IMR-90 (cell line): ENCODE measurements around the gene DPP10. TPM values are rescaled to one million over a fixed set of nuclear protein-coding genes. Genes with fewer than 3 reads are reported as not detected.

ENCODE experiments used
- ATAC-seq: fragments of 200-7000 bp; cut with Tn5 transposase; 2 replicates; pipeline ENCODE4 v1.9.1; 2020; ENCODE audit warnings: low read depth, mild to moderate bottlenecking, moderate library complexity
- BruUV-seq: library from RNA; stranded (reverse); fragments of 400-500 nt; replicated peaks from 2 replicates; lab custom pipeline; 2021; lab: Mats Ljungman, UMichigan
- CTCF ChIA-PET: fragments of 300-600 bp; formaldehyde crosslinking; extraction: SDS; loops from one replicate; lab custom pipeline; 2021; ENCODE audit warnings: antibody characterized with exemption; lab: Yijun Ruan, JAX
- POLR2A ChIA-PET: fragments of 300-600 bp; sonication (Branson Sonifier 250); formaldehyde crosslinking; loops from one replicate; lab custom pipeline; 2022; ENCODE audit warnings: antibody characterized with exemption; ENCODE audit not compliant: unreplicated experiment; lab: Charles Lee
- DNase-seq: peaks from one replicate; pipeline ENCODE4 v3.0.0; 2013
- H2AFZ ChIP-seq: replicated peaks from 2 replicates; pipeline ENCODE3; 2013; ENCODE audit warnings: low read length, mild to moderate bottlenecking; ENCODE audit not compliant: poor library complexity
- H2AK5ac ChIP-seq: 2 replicates; pipeline ENCODE4 v1.6.1; 2013; ENCODE audit warnings: low read depth, low read length, inconsistent platforms
- H2AK9ac ChIP-seq: replicated peaks from 2 replicates; pipeline ENCODE3; 2013; ENCODE audit warnings: mild to moderate bottlenecking, low read depth, low read length, moderate library complexity; ENCODE audit not compliant: poor library complexity
- H2BK120ac ChIP-seq: 2 replicates; pipeline ENCODE4 v1.6.1; 2013; ENCODE audit warnings: low read depth, low read length, inconsistent platforms
- H2BK15ac ChIP-seq: 3 replicates; pipeline ENCODE4 v1.6.1; 2013; ENCODE audit warnings: low read depth, low read length, inconsistent platforms
- H2BK20ac ChIP-seq: 2 replicates; pipeline ENCODE4 v1.6.1; 2013; ENCODE audit warnings: low read depth, mild to moderate bottlenecking, inconsistent platforms, low read length, moderate library complexity
- H2BK5ac ChIP-seq: 2 replicates; pipeline ENCODE4 v1.6.1; 2013; ENCODE audit warnings: mild to moderate bottlenecking, low read depth, low read length, inconsistent platforms; ENCODE audit not compliant: poor library complexity, severe bottlenecking
- H3K14ac ChIP-seq: replicated peaks from 2 replicates; pipeline ENCODE4 v1.6.1; 2013; ENCODE audit warnings: low read depth, low read length, inconsistent platforms
- H3K18ac ChIP-seq: 2 replicates; pipeline ENCODE4 v1.6.1; 2013; ENCODE audit warnings: low read depth, low read length, control low read depth
- H3K23ac ChIP-seq: 2 replicates; pipeline ENCODE4 v1.6.1; 2013; ENCODE audit warnings: low read depth, low read length, inconsistent platforms
- H3K27ac ChIP-seq: 2 replicates; pipeline ENCODE4 v1.5.1; 2013; ENCODE audit warnings: mild to moderate bottlenecking, control low read depth, low read length; ENCODE audit not compliant: insufficient read depth
- H3K27me3 ChIP-seq: 2 replicates; pipeline ENCODE4 v1.6.1; 2013; ENCODE audit warnings: low read length; ENCODE audit not compliant: control insufficient read depth, insufficient read depth
- H3K36me3 ChIP-seq: 2 replicates; pipeline ENCODE4 v1.6.1; 2013; ENCODE audit warnings: low read length, mixed read lengths; ENCODE audit not compliant: control insufficient read depth, insufficient read depth
- H3K4ac ChIP-seq: 2 replicates; pipeline ENCODE4 v1.6.1; 2013; ENCODE audit warnings: low read depth, low read length, inconsistent platforms
- H3K4me1 ChIP-seq: 2 replicates; pipeline ENCODE4 v1.6.1; 2013; ENCODE audit warnings: low read length, mixed read lengths; ENCODE audit not compliant: control insufficient read depth, insufficient read depth
- H3K4me2 ChIP-seq: 2 replicates; pipeline ENCODE4 v1.6.1; 2013; ENCODE audit warnings: low read depth, mild to moderate bottlenecking, control low read depth, low read length, moderate library complexity
- H3K4me3 ChIP-seq: 2 replicates; pipeline ENCODE4 v1.5.1; 2013; ENCODE audit warnings: low read depth, mild to moderate bottlenecking, control low read depth, low read length, moderate library complexity; ENCODE audit not compliant: insufficient read depth
- H3K56ac ChIP-seq: 2 replicates; pipeline ENCODE4 v1.6.1; 2013; ENCODE audit warnings: low read length, inconsistent platforms; ENCODE audit not compliant: insufficient read depth; ENCODE audit errors: extremely low read depth
- H3K79me1 ChIP-seq, 2 experiments: 2 replicates each; pipeline ENCODE4 v1.6.1; 2013; ENCODE audit warnings: low read length in 2 of 2, inconsistent platforms in 1 of 2, low read depth in 1 of 2
- H3K9ac ChIP-seq: 2 replicates; pipeline ENCODE4 v1.6.1; 2013; ENCODE audit warnings: low read depth, low read length, control low read depth
- H3K9me1 ChIP-seq: 2 replicates; pipeline ENCODE4 v1.6.1; 2013; ENCODE audit warnings: low read length, inconsistent platforms; ENCODE audit not compliant: insufficient read depth
- H3K9me3 ChIP-seq: 2 replicates; pipeline ENCODE4 v1.6.1; 2013; ENCODE audit warnings: low read length; ENCODE audit not compliant: control insufficient read depth, insufficient read depth
- H4K20me1 ChIP-seq: 2 replicates; pipeline ENCODE4 v1.6.1; 2013; ENCODE audit warnings: low read length, inconsistent platforms; ENCODE audit not compliant: insufficient read depth
- H4K5ac ChIP-seq: 2 replicates; pipeline ENCODE4 v1.6.1; 2013; ENCODE audit warnings: mild to moderate bottlenecking, low read depth, low read length, control low read depth
- H4K8ac ChIP-seq, 2 experiments: 2 replicates each; pipeline ENCODE4 v1.6.1; 2013; ENCODE audit warnings: low read depth in 2 of 2, low read length in 2 of 2, control low read depth in 1 of 2, inconsistent platforms in 1 of 2
- H4K91ac ChIP-seq: 2 replicates; pipeline ENCODE4 v1.6.1; 2013; ENCODE audit warnings: low read depth, low read length, inconsistent platforms; ENCODE audit not compliant: insufficient read depth
- BHLHE40 ChIP-seq: fragments of 150-350 bp; IDR thresholded peaks from 2 replicates; pipeline ENCODE4 v1.6.1; 2016; ENCODE audit warnings: mild to moderate bottlenecking, low read depth, low read length
- CEBPB ChIP-seq: IDR thresholded peaks from 2 replicates; pipeline ENCODE4 v1.6.1; 2012; ENCODE audit warnings: low read depth, low read length, improper control_type of control experiment
- CHD1 ChIP-seq: IDR thresholded peaks from 2 replicates; pipeline ENCODE4 v1.6.1; 2012; ENCODE audit warnings: low read depth, low read length, improper control_type of control experiment
- CTCF ChIP-seq: conservative IDR thresholded peaks from 2 replicates; pipeline ENCODE4 v1.5.1; 2012; ENCODE audit warnings: mild to moderate bottlenecking, low read depth, low read length, improper control_type of control experiment
- ELK1 ChIP-seq: fragments of 150-350 bp; IDR thresholded peaks from 2 replicates; pipeline ENCODE4 v1.6.1; 2016; ENCODE audit warnings: low read depth, mild to moderate bottlenecking, low read length, moderate library complexity, borderline replicate concordance
- FOS ChIP-seq: fragments of 150-350 bp; IDR thresholded peaks from 2 replicates; pipeline ENCODE4 v1.6.1; 2016; ENCODE audit warnings: low read depth, low read length
- MAFK ChIP-seq: IDR thresholded peaks from 2 replicates; pipeline ENCODE4 v1.6.1; 2012; ENCODE audit warnings: low read depth, low read length, improper control_type of control experiment
- MAZ ChIP-seq: IDR thresholded peaks from 2 replicates; pipeline ENCODE4 v1.6.1; 2012; ENCODE audit warnings: low read depth, mild to moderate bottlenecking, low read length, improper control_type of control experiment, moderate library complexity, borderline replicate concordance
- MXI1 ChIP-seq: IDR thresholded peaks from 2 replicates; pipeline ENCODE4 v1.6.1; 2012; ENCODE audit warnings: low read depth, mild to moderate bottlenecking, low read length, moderate library complexity, borderline replicate concordance
- NFE2L2 ChIP-seq: fragments of 150-350 bp; IDR thresholded peaks from 2 replicates; pipeline ENCODE4 v1.6.1; 2016; ENCODE audit warnings: low read depth, mild to moderate bottlenecking, low read length
- POLR2A ChIP-seq: IDR thresholded peaks from 2 replicates; pipeline ENCODE4 v1.6.1; 2012; ENCODE audit warnings: mild to moderate bottlenecking, low read depth, low read length
- RAD21 ChIP-seq: IDR thresholded peaks from 2 replicates; pipeline ENCODE4 v1.6.1; 2012; ENCODE audit warnings: low read length, improper control_type of control experiment
- RCOR1 ChIP-seq: IDR thresholded peaks from 2 replicates; pipeline ENCODE4 v1.6.1; 2012; ENCODE audit warnings: mild to moderate bottlenecking, low read length, improper control_type of control experiment; ENCODE audit not compliant: insufficient replicate concordance
- RFX5 ChIP-seq: IDR thresholded peaks from 2 replicates; pipeline ENCODE4 v1.8.0; 2012; ENCODE audit warnings: low read depth, mild to moderate bottlenecking, low read length, moderate library complexity
- SMC3 ChIP-seq: fragments of 150-350 bp; IDR thresholded peaks from 2 replicates; pipeline ENCODE4 v1.6.1; 2016; ENCODE audit warnings: low read depth, mild to moderate bottlenecking, antibody characterized with exemption, low read length, moderate library complexity
- USF2 ChIP-seq: fragments of 150-350 bp; IDR thresholded peaks from 2 replicates; pipeline ENCODE4 v1.6.1; 2017; ENCODE audit warnings: mild to moderate bottlenecking, antibody characterized with exemption, low read length, low read depth
- WGBS, 2 experiments: methylation state at CpG; one replicate each; pipeline versions ENCODE4 v1.1.5 to v1.1.7; 2013; ENCODE audit warnings: missing lambda C conversion rate in 2 of 2; ENCODE audit not compliant: insufficient read length in 1 of 2; ENCODE audit errors: extremely low coverage in 2 of 2; 5-methylcytosine and 5-hydroxymethylcytosine counted together
- dilution Hi-C: fragments of 300-500 bp; cut with HindIII; formaldehyde crosslinking; loops from one replicate; pipeline ENCODE4 v1.14.3; 2018; ENCODE audit warnings: low sequenced_read_pairs; ENCODE audit not compliant: unreplicated experiment
- in situ Hi-C: fragments of 300-500 bp; cut with MboI; formaldehyde crosslinking; loops from 3 replicates; pipeline ENCODE4 v1.14.3; 2019; ENCODE audit warnings: low sequenced_read_pairs, inconsistent platforms, mixed read lengths
- intact Hi-C: fragments of 100-400 bp; cut with micrococcal nuclease; formaldehyde crosslinking; loops from 2 replicates; pipeline ENCODE4 v1.10.0; 2022
- polyA plus RNA-seq, 3 experiments: library from polyadenylated mRNA; depleted of rRNA; stranded (reverse); fragments of >200 nt; gene quantifications; 2 replicates each; pipeline ENCODE4 v1.2.3, GENCODE V29; 2012; ENCODE audit warnings: low replicate concordance in 1 of 3
- total RNA-seq: library from RNA; depleted of rRNA; stranded (reverse); fragments of >200 nt; gene quantifications from 2 replicates; pipeline ENCODE4 v1.2.3, GENCODE V29; 2012

DPP10 gene
- total and polyA plus RNA-seq, 2 of the 4 experiments (the other 2 are of a cell fraction) = not detected

DNA sequence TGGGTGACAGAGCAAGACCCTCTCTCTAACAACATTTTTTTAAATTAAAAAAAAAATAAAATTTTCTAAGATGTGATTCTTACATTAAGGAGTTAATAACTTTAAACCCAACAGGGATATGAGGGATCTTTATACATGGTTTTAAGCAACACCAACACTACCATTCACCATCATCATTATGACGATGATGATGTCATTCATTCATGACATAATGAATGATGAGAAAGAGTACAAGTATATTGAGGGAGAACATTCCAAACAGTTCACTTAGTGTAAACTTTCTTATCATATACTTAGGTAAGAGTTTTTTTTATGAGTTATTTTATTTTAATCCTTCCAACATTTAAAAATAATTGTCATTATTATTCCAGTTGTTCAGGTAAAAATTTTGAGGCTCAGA, 863.3 kb downstream of the DPP10 start:
- dilution Hi-C loops = no loop called here
- H3K18ac ChIP-seq = no peak overlapping the region
- H2BK5ac ChIP-seq = no peak overlapping the region
- H3K4me1 ChIP-seq = no peaks in the 10 kb centered on the region
- no peak overlapping the region for H3K4me2 ChIP-seq
- H2BK15ac ChIP-seq = no peak overlapping the region
- DNase-seq (no peak), ATAC-seq (no peak)
- ChIA-PET POLR2A (no interaction called here), CTCF (no interaction called here)
- no peaks in the 10 kb centered on the region for H3K36me3 ChIP-seq
- H2BK120ac ChIP-seq = no peak overlapping the region
- no peaks in the 10 kb centered on the region for H3K79me1 ChIP-seq
- BruUV-seq = no TSS peak
- no peaks in the 10 kb centered on the region for H4K20me1 ChIP-seq
- peaks cover 2% of the 10 kb centered on the region; the same call in 1 of the 2 replicates for H3K9me3 ChIP-seq
- H3K14ac ChIP-seq = no peak overlapping the region
- no peak overlapping the region for H4K5ac ChIP-seq
- no peak overlapping the region for H3K4me3 ChIP-seq
- H3K9ac ChIP-seq = no peak overlapping the region
- intact Hi-C loops = no loop called here
- no peak overlapping the region for H4K8ac ChIP-seq
- H2BK20ac ChIP-seq = no peak overlapping the region
- H4K91ac ChIP-seq = no peak overlapping the region
- H2AK5ac ChIP-seq = no peak overlapping the region
- H2AFZ ChIP-seq = no peak overlapping the region
- H3K9me1 ChIP-seq = no peaks in the 10 kb centered on the region
- TF ChIP-seq MAFK (no peak), ELK1 (no peak), CEBPB (no peak), CTCF (no peak), SMC3 (no peak), CHD1 (no peak), RCOR1 (no peak), MXI1 (no peak), RAD21 (no peak), BHLHE40 (no peak), MAZ (no peak), FOS (no peak), NFE2L2 (no peak), RFX5 (no peak), USF2 (no peak), POLR2A (no peak)
- in situ Hi-C loops = no loop called here
- no peak overlapping the region for H3K56ac ChIP-seq
- WGBS, 2 experiments = no CpG with 5 or more reads among the region's 1 CpG
- H3K27me3 ChIP-seq = no peaks in the 10 kb centered on the region
- H3K23ac ChIP-seq = no peak overlapping the region
- H2AK9ac ChIP-seq = no peak overlapping the region
- no peak overlapping the region for H3K4ac ChIP-seq
- H3K27ac ChIP-seq = no peak overlapping the region
